Stimulated activated CD4-positive, alpha-beta T cell treated with anti-CD3 and anti-CD28 coated beads, Interleukin-4, amount 100 ng/mL, for 24 hours (primary cell): Measurements from ENCODE around the gene LRP4.

Source experiments
- DNase-seq: peaks from one replicate; pipeline ENCODE4 v3.0.0-alpha.2; 2020

The LRP4 gene

GRCh38 chr11:46892838-46893237 is 25.5 kb downstream of the LRP4 start:
- no peak for DNase-seq

DNA sequence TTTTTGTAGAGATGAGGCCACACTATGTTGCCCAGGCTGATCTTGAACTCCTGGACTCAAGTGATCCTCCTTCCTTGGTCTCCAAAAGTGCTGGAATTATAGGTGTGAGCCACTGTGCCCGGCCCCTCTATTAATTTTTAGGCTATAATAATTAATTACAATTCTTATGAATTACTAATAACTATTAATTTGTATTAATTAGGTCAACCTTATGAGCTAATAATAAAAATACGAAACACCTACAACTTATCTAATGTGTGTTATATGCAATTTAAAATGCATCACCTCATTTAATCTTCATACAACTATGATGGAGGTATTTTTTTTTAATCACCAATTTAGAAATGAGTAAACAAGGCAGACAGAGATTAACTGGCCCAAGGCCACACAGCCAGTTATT is 26.2 kb downstream of the LRP4 start:
- no peak for DNase-seq

- DNase-seq, result no peak
Measured at GRCh38 chr11:46890665-46891064, 27.7 kb downstream of the LRP4 start.

DNA sequence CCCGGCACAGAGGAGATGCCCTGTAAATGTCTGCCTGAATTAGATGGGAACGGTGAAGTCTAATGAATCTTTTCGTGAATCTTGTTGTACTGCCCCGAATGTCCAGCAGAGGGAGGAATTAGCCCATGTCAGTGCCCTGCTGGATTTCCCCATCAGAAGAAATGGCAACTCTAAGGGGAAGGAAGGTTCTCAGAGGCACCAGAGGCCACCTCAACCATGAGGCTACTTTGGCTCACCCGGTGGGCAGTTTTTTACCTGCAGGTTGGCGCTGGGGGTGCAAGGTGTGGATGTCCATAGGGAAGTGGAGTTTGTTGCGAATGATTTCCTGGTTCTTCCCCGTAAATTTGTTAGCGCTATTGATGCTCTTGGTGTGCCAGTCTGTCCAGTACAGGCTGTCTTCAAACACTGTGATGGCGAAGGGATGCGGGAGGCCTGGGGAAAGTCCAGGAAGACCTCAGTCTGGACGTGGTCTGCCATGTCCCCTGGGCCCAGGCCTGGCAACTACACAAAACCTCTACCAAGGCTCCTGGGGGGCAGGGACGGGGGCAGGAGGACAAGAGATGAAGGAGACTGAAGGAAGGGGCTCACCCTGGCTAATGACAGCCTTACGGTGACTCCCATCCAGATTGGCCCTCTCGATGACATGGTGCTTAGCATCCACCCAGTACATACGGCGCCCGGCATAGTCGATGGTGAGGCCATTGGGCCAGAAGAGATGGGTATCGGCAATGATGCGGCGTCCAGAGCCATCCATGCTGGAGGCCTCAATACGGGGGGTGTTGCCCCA is 28.5 kb downstream of the LRP4 start:
- DNase-seq, result peak; percentile 81

- no peak for DNase-seq
Measured at GRCh38 chr11:46889251-46889650, 29.1 kb downstream of the LRP4 start.

- DNase-seq, result no peak
Measured at GRCh38 chr11:46888636-46889035, 29.7 kb downstream of the LRP4 start.

- no peak for DNase-seq
Measured at GRCh38 chr11:46886211-46886610, 32.1 kb downstream of the LRP4 start.

DNA sequence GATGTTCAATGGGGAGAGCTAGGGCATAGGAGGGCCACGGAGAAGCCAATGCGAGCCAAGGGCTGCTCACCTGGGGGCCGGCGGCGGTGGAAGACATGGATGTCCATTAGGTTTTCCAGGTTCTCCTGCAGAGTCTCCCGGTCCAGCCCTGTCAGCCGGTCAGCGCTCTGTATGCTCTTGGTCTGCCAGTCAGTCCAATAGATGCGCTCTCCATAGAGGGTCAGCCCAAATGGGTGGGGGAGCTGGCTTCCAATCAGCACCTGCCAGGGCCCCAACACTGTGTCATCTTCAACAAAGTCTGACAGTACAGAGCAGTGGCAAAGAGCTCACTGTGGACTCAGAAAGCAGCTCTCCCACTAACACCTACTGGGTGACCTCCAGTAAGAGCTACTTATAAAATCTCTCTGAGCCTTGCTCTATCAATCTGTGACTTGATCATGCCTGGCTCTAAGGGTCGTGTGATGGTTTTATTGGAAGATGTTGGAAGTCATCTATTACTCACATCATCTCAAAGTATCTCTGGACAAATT is 39.2 kb downstream of the LRP4 start:
- DNase-seq, result no peak

- DNase-seq, result no peak
Measured at GRCh38 chr11:46877580-46877979, 40.8 kb downstream of the LRP4 start.

- DNase-seq, result no peak
Measured at GRCh38 chr11:46876471-46876870, 41.9 kb downstream of the LRP4 start.

DNA sequence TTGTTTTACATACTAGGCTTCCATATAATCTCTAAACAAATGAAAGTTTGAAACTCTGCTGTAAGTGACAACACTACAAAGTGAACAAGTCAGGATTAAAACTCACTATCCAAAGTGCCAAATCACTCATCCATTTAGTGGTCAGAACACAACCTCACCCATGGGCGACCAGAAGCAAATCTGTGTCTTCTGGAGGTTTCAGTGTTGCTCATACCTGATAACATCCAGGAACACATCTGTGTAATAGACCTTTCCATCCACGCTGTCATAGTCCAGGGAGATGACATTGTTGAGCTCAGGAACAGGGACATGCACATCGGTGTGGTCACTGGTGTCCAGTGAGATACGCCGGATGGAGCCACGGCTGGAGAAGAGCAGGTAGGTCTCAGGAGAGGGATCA is 43.8 kb downstream of the LRP4 start:
- no peak for DNase-seq

DNA sequence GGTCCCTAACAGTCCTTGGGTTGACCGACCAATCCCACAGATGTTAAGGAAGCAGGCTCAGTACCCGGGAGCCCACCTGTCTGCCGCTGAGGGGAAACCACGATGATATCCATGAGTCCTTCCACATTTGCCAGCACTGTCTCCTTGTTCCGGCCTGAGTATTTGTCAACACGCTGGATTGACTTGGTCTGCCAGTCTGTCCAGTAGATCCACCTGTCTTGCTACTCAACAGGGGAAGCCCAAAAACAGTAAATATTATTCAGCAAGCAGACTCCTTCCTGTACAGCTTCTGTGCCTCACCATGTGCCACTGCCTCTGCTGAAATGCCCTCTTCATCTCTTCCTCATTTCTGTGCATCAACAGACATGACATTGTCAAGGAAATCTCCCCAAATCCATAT is 49.4 kb downstream of the LRP4 start:
- DNase-seq, result no peak

GRCh38 chr11:46865340-46865739 is 53.0 kb downstream of the LRP4 start:
- DNase-seq, result no peak

DNA sequence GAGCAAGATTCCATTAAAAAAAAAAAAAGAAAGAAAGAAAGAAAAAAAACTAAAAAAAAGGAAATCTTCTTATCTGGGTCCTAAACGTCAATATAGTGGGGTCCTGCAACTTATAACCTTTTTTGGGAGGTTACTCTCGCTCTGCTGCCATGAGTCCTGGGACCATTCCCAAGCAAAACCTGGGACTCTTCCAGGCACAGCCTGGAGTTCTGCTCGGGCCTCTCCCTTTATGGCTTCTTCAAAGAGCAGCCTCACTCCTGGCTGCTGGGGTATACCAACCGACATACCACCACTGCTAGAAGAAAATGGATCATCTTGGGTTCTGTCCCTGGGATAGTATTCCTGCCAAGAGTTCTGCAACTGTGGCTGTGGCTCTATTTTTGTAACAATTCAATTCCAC is 58.1 kb downstream of the LRP4 start:
- DNase-seq, result no peak

DNA sequence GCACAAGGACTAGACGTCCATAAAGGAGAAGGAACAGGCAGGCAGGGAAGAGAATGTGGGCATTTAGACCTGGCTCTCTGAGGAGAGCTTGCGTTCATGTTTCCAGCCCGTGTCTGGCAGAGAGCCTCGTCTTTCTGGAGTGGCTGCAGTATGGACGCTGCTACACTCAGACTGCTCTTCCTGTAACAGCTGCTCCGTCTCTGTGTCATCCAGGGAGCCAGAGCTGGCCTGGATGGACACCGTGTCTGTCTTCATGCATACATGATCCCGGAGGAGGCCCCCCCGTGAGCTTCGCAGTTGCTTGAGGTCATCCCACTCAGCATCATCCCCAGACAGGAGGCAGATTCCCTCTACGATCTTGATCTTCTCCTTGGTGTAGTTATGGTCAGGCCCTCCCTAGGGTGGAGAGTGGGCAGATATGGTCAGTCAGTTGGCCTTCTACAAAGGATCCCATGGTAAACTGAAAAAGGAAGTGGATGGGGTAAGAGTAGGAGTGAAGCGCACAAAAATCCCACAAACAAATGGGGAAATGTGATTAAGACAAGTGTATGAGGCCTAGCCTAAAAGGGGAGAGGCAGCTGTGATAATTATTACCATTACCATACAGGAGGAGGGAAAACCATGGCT is 59.3 kb downstream of the LRP4 start:
- no peak for DNase-seq

- no peak for DNase-seq
Measured at GRCh38 chr11:46857666-46858065, 60.7 kb downstream of the LRP4 start.

GRCh38 chr11:46856605-46857343 is 61.6 kb downstream of the LRP4 start:
- DNase-seq, result no peak

GRCh38 chr11:46855863-46856262 is 62.5 kb downstream of the LRP4 start:
- no peak for DNase-seq

DNA sequence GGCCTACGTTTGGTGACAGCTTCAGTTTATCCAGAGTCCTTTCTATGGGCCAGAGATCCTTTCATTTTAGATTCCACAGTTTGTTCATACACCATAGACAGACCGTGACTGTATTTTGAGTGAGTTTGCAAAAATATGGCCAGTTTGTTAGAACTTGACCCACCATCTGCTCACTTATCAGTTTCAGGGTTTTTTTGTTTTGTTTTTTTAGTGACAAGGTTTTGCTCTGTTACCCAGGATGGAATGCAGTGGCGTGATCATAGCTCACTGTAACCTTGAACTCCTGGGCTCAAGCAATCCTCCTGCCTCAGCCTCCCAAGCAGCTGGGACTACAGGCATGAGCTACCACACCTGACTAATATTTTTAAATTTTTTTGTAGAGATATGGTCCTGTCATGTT is 63.2 kb downstream of the LRP4 start:
- no peak for DNase-seq

DNA sequence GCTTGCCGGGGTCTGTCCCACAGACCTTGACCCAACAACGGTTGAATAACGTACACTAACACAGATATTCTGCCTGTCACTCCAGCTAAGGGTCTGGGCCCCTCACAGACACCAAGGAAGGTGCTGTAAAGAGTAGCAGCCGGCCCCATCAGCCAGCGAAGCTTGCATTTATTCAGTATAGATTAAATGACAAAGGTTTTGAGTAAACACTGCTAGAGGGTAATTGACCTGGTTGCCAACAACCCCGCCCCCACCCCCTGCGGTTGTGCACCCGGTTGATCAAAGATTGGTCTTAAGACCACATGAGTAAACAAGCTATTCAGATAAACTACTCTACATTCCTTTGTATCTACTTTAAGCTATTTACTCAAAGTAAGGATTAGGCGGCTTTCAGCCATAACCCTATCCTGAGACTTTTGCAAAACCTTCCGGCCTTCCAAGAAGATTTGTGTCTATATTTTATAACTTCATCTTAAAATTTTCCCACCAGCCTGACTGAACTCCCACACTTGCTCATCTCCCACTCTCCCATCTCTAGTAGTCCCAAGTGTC is 67.4 kb downstream of the LRP4 start:
- no peak for DNase-seq

- no peak for DNase-seq
Measured at GRCh38 chr11:46849631-46850030, 68.7 kb downstream of the LRP4 start.

DNA sequence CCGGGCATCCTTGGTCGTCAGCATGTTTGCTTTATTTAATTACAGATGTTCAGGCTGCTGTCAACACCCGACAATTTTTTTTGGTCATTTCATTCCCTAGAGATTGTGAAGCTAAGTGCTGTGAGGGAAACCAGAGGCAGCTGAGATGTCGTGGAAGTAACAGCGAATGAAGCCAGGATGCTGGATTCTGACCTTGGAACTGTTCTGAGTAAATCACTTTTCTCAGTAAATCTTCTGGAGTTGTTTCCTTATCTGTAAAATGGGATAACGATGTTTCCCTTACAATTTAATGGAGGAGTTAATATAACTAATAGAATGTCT is 71.9 kb downstream of the LRP4 start:
- no peak for DNase-seq

DNA sequence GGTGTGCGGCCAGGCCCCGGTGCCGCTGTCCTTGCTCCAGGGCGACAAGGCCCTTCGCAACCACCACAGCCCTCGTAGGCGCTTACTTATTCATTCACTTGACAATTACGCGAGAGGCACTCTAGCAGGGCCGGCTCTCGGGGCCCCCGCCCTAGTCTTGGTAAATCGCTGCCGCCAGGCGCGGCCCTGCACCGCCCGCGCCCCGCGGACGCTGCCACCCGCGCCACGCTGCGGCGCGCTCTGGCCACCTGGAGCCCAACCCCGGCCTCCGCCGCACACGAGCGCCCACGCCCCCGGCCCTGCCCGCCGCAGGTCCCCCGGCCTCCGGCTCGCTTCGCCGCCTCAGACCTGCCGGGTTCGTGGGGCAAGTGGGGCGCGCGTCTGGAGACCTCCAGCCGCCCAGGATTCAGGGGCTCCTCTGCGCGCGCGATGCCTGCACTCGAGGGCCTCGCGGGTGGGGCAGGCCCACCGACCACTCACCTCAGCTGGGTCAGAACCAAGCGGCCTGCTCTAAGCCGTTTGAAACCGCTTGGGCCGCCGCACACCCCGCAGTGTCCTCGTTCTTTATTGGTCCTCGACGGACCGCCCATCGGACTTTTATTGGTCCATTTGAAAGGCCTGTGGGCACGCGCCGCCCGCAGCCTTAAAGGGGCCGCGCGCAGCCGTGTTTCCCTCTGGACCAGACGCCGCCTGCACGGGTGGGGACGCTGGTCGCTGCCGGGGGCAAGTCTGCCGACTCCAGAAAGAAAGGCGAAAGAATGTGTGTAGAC is 72.4 kb downstream of the LRP4 start, which contains the start of gene CKAP5:
Gene CKAP5, minus strand, starts transcription at position 541 of the 770 bp plus-strand sequence. CDS start 25,049 bp downstream, outside the sequence.
- peak; percentile 90 for DNase-seq
